HL-60/S4 treated with retinoic acid at 250 ng/mL for 4 days and 3 days (cell line): ENCODE results near the gene CAPN14.

Experiments
- in situ Hi-C: fragments of 300-500 bp; cut with MboI; formaldehyde crosslinking; loops from 2 replicates; pipeline ENCODE4 v1.7.0; 2022; ENCODE audit warnings: low sequenced_read_pairs

Gene CAPN14

GRCh38 chr2:31243053-31243452, 25.7 kb upstream of the CAPN14 start:
- in situ Hi-C loops = no loop called here

DNA sequence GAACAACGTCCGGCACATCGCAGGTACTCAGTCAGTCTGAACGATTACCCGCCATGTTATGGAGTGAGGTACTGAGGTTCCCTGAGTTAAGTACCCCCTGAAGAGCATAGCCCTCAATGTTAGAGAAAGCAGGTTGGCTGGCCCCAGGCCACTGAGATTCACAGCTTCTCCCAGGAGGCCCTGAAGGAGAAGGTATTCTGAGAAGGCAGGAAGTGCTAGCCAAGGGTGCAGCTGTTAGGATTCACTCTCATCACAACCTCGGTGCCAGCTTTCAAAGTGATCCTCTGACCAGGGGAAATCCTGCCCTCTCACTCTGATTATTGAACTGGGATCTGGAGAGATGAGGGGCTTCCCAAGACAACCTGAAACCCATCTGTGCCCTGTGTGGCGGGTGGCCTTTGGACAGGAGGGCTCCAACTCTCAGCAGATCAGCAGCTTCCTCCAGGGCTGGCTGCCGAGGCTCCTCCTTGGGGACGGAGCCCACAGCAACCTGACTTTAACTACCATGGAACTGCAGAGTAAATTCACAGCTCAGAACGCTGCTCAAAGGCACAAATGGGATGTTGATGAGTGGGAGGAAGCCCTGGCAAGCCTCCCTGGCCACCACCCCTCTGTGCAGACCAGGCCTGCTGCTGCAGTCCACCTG, 24.4 kb upstream of the CAPN14 start:
- in situ Hi-C loops = no loop called here

DNA sequence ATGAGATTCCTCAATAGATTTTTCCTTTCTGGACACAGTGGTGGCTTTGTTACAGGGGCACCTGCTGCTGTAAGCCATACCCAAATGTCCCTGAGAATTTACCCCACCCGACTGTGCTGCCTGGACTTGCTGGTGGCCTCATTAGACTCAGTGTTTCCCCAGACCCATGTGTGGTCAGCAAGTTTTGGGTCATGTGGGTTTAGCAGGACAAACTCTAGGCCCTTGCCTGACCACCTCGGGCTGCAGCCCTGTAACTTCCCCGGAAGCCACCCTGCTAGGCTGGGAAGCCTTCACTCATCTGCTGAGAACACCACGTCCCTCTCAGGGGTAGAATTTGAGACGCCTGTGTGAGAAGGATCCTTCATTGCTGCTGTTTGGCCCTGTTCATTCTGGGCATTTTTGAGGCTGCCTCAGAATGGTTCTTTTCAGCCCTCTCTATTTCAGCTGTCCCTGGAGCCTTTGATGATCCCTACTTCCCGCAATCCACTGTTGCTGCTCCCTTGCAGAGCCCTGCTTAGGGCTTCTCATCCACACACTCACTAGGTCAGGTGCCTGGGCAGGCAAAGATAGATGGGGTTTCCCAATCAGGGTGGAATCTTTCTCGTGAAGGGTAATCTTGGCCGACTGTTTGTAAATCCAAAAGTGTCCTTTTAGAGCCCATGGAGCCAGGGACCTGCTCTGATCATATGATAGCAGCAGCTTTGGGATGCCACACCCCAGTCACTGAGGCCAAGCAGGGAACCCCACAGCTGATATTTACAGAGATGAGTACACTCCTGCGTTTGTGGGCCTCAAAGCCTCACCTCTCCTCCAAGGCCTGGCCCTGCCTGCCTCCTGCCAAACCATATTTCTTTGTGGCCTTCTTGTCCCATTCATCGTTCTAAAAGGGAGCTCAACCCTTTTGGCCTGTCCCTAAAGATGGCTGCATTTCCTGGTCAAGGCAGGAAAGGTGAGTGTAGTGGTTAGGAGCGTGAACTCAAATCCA, 23.4 kb upstream of the CAPN14 start:
- in situ Hi-C loops = no loop called here

- in situ Hi-C loops = no loop called here
Measured at GRCh38 chr2:31239593-31240177, 22.4 kb upstream of the CAPN14 start.

DNA sequence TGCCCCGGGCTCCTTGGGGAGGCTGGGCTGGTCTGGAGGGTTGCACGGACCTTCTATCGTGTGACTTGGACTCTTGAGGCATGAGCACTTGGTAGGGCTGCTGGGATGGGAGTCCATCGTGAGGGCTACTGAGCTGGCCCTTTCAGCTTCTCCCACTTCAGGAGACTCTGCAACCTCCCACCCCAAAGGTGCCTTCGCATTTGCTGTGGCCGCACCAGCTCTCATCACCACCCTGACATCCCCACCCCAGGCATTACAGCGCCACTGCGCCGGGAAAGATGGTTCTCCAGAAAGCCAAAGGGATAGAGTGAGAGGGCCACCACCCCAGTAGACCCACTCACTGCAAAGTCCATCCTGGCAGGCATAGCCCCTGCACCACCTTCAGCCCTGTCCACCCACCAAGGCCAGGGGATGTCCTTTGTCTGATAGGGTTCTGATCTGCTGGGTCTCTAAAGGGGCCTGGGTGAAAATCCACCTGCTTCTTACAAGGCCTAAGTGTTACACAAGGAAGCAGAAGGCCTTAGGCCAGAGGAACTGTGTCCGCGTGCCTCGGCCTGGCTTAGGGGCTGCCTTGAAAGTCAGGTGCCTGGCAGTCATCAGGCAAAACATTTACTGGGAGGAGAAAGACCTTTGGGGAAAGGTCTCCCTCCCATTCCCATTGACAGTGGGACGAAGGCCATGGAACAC, 21.7 kb upstream of the CAPN14 start:
- in situ Hi-C loops = no loop called here

GRCh38 chr2:31238126-31238905, 21.0 kb upstream of the CAPN14 start:
- in situ Hi-C loops = no loop called here

DNA sequence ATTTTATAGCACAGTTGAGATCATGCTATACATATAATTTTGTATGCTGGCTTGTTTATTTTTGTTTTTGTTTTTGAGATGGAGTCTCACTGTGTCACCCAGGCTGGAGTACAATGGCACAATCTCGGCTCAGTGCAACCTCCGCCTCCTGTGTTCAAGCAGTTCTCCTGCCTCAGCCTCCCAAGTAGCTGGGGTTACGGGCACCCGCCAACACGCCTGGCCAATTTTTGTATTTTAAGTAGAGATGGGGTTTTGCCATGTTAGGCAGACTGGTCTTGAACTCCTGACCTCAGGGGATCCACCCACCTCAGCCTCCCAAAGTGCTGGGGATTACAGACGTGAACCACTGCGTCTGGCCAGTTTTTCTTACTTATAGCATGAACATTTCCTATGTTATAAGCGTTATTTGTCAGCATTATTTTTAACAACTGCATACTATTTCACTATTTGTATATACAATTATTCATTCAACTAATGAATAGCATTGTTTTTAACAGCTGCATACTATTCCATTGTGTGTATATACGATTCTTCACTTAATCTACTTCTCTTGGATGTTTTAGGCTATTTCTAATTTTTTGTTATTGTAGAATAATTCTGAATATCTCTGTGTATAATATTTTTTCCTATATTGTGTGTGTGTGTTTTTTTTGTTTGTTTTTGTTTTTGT, 20.2 kb upstream of the CAPN14 start:
- in situ Hi-C loops = no loop called here

- in situ Hi-C loops = no loop called here
Measured at GRCh38 chr2:31236433-31237205, 19.3 kb upstream of the CAPN14 start.

DNA sequence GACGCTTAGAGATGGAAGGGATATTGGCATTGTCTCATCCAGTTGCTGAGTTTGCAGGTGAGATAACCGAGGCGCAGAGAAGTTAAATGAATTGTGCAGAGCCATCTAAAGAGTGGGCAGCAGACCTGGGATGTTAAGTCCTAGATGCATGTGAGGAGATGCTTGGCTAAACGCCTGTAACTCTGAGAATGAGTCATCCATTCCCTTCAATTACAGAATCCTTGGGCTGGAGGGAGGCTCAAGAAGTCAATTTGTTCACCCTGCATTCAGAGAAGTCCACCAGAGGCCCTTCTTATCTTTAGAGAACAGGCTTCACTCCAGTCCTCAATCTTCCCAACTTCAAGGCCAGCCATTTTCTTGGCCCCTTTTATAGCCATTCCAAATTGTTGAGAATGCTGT, 18.2 kb upstream of the CAPN14 start:
- in situ Hi-C loops = no loop called here

- in situ Hi-C loops = no loop called here
Measured at GRCh38 chr2:31234683-31235503, 17.6 kb upstream of the CAPN14 start.

GRCh38 chr2:31233741-31234682, 16.7 kb upstream of the CAPN14 start, which contains the start of gene EHD3:
TSS of gene EHD3 (plus strand) at chr2:31234152. CDS start at chr2:31234622, 470 bp downstream.
- in situ Hi-C loops = no loop called here

DNA sequence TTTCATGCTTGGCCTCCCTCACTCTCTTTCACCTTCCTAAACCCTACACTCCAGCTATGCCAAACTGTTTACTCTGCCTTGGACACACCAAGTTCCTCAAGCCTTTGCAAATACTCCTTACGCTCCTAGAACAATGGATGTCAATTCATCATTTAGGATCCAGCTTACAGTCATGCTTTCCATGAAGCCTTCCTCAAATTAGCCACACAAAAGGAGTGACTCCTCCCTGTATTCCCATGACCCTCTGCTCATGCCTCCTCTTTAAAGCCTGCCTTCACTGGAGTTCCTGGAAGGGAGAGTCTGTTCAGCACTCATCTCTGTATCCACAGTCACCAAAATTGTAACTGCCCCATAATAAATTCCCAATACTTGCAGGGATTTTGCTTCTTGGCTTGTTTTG, 15.9 kb upstream of the CAPN14 start:
- in situ Hi-C loops = no loop called here

DNA sequence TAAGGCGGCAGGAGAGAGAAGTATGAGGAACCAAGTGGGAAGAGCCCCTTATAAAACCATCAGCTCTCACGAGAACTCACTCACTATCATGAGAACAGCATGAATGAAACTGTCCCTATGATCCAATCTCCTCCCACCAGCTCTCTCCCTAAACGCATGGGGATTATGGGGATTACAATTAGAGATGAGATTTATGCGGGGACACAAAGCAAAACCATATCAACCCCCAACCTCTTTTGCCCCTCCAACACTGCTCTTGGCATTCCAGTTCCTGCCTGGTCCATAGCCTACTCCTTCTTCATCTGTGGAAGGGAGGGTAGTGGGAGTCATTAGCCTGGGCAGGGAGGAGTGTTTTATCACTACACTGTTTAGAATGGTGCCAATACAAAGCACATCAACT, 15.3 kb upstream of the CAPN14 start:
- in situ Hi-C loops = no loop called here

- in situ Hi-C loops = no loop called here
Measured at GRCh38 chr2:31231571-31232302, 14.4 kb upstream of the CAPN14 start.

- in situ Hi-C loops = no loop called here
Measured at GRCh38 chr2:31230751-31231150, 13.4 kb upstream of the CAPN14 start.

GRCh38 chr2:31228717-31229116, 11.4 kb upstream of the CAPN14 start:
- in situ Hi-C loops = no loop called here
